Fibroblast of villous mesenchyme (primary cell): ENCODE measurements around the gene ZNF24. TPM values are rescaled to one million over a fixed set of nuclear protein-coding genes. Genes with fewer than 3 reads are reported as not detected.

Experiments used
- DNase-seq: peaks from one replicate; pipeline ENCODE4 v3.0.0-alpha.2; 2010; ENCODE audit warnings: low read depth
- H3K4me3 ChIP-seq: 2 replicates; pipeline ENCODE4 v1.5.1; 2011; ENCODE audit warnings: low read depth, mild to moderate bottlenecking, low read length
- total RNA-seq: library from RNA; depleted of rRNA; stranded (reverse); fragments of >200 nt; gene quantifications from 2 replicates; pipeline ENCODE4 v1.2.3, GENCODE V29; 2012
- TF ChIP-seq, protein P1 (sequence below): IDR thresholded peaks from 2 replicates; pipeline ENCODE4 v1.5.1; 2012; ENCODE audit warnings: low read depth, mild to moderate bottlenecking, low read length; ENCODE audit not compliant: insufficient read depth

The ZNF24 gene
- total RNA-seq, 1 donor = 41.0 TPM

DNA sequence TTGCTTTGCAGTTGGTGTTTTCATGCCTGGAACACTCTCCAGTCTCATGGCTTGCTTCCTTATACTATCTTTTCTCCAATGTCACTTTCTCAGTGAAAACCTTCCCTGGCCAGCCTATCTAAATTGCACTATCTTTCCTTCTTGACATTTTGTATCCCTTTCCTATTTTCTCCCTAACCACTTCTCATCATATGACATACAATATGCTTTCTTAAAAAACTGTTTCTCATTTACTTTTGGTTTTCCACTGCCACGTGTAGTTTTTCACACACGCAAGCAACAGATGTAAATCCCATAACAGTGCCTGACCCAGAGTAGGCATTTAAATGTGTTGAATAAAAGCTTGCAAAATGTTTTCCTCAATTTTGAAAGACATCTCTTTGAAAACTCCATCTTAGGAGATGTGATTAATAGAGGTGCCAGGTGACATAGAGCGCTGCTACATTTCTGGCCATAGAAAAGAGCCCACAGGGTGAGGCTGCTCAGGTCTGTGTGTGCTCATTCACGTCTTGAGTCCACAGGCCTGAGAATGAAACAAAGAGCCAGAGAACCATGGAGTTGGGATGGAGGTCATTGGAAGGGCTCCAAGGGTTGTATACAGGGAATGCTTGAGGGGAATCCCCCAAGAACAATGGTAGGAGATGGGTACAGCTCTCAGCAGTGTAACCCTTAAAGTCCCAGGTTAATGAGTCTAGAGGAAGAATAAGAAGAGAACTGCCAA, 12.7 kb downstream of the ZNF24 start:
- no peak overlapping the region for H3K4me3 ChIP-seq
- TF ChIP-seq, protein P1, sequence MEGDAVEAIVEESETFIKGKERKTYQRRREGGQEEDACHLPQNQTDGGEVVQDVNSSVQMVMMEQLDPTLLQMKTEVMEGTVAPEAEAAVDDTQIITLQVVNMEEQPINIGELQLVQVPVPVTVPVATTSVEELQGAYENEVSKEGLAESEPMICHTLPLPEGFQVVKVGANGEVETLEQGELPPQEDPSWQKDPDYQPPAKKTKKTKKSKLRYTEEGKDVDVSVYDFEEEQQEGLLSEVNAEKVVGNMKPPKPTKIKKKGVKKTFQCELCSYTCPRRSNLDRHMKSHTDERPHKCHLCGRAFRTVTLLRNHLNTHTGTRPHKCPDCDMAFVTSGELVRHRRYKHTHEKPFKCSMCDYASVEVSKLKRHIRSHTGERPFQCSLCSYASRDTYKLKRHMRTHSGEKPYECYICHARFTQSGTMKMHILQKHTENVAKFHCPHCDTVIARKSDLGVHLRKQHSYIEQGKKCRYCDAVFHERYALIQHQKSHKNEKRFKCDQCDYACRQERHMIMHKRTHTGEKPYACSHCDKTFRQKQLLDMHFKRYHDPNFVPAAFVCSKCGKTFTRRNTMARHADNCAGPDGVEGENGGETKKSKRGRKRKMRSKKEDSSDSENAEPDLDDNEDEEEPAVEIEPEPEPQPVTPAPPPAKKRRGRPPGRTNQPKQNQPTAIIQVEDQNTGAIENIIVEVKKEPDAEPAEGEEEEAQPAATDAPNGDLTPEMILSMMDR = no peak
- DNase-seq = no peak

DNA sequence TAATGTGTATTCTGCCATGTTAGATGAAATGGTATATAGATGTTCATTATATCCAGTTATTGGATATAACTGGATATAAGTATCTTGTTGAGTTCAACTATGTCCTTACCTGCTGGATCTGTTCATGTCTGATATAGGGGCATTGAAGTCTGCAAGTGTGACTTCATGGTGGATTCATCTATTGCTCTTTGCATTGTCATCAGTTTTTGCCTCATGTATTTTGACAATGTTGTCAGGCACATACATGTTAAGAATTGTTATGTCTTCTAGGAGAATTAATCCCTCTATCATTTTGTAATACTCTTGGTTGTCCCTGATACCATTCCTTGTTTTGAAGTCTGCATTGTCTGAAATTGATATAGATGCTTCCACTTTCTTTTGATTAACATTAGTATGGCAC, 15.4 kb downstream of the ZNF24 start:
- no peak for DNase-seq
- TF ChIP-seq, protein P1 = no peak
- H3K4me3 ChIP-seq = no peak overlapping the region

DNA sequence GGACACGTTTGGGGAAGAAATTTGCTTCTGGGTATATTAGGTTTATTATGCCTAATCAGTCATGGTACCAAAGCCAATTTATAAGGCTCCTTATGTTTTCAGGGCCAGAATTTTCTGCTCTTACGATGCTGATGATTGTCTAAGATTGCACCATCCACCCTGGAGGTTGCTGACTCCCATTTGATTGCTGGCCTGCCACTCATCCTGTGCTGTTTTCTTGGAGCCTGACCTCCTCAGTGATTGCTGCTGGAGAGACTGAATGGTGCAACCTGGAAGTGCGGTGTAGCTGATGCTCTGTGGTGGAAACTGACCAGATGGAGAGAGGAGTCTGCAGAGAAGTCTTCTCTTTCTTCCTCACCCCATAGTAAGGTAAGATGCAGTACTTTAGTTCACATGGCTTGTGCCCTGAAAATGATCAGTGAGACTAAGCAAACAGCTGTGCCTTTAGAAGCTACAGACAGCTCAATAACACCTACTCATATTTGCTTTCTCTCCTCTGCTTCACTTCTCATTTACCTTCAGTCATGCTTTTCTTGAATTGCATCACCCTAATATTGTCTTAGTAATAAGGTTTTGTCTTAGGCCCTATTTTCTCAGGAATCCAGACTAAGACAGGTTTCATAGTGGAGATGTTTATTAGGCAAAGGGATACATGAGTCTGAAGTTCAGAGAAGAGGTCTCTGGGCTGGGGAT, 17.4 kb downstream of the ZNF24 start:
- TF ChIP-seq, protein P1 = no peak
- no peak for DNase-seq
- H3K4me3 ChIP-seq = no peak overlapping the region

DNA sequence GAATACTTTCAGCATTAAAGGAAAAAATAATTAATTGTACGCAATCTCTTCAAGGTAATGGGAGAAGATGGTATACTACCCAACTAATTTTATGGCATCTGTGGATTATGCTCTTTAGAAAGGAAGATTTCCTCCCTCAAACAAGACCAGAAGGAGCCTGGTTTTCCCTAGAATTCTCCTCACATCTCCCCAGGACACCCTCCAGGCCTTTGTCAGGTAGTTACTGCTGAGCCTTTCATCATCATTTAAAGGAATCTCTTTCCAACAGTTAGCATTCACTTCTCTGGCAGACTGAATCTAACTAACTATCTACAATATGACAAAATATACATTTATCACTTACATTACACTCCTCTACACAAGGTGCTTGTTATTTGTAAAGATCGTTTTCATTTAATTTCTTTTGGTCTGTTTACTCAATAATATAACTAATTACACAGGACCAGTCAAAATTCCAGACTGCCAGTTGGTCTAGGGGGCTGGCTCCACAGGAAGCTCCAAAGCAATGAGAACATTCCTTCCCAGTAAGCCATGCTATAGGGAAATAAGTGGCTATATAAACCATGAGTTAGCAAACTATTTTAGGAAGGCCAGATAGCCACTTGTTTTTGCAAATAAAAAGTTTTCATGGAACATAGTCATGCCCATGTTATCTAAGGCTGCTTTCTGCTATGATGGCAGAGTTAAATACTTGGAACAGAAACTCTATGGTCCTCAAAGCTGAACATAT, 19.1 kb downstream of the ZNF24 start:
- no peak overlapping the region for H3K4me3 ChIP-seq
- peak; percentile 22 for DNase-seq
- TF ChIP-seq, protein P1 = no peak

DNA sequence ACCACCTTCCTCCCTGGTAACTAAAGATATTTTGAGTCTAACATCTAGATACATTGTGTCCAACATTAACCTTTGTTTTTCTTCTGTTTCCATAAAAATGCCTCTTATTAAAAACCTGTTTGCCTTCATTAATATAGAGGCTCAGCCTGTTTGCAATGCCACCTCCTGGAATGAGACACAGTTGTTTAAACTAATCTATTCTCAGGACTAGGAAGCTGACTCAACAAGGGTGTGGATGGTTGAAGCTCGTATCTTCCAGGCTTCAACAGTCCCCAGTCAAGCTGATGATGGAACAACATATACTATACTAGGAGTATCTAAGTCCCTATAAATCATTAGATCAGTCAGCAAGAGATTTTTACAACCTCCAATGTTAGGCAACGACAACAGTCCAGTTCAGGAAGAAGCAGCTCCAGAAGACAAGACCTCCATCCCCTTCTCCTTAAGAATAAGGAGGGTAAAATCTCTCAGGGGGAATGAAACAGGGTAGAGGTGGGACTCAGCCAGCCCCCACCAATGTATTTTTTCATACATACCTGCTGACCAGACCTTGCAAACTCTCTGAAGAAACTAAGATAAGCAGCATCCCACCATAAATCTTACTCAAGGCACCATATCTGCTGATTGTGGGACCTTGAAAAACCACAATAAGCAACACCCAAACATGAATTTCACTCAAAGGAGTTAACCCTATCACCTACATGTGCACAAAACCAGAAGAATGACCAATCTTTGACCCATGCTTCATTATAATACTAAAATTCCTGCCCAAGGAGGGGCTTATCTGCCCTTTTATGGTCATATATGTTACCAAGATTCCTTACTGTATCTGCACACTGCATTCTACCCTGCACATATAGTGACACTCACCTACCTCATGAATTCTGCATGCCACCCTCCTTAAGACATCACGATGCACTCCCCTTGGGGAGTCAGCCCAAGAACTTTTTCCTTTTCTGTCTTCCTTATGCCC, 21.4 kb downstream of the ZNF24 start:
- TF ChIP-seq, protein P1 = no peak
- no peak overlapping the region for H3K4me3 ChIP-seq
- DNase-seq = no peak

DNA sequence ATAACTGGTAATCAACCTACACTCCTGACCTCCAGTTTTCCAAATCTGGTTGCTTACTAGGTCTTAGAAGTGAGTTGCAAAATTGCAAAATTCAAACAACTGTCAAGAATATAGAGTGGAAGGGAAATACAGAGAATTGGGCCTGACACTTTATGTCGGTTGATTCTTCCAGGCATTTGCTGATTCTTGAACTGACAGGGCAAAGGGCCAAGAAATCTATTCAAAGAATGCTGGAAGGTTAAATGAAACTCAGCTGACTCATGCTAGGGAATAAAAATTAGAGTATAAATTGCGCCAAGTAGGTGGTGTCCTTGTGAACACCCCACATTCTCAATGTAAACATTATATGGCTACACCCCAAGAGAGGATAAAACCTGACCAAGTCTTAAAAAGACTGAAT, 32.7 kb downstream of the ZNF24 start:
- TF ChIP-seq, protein P1 = no peak
- peak; percentile 36 for DNase-seq
- H3K4me3 ChIP-seq = no peak overlapping the region
